Measurements from ENCODE around the gene NR2F2. TPM values are rescaled to one million over a fixed set of nuclear protein-coding genes. Genes with fewer than 3 reads are reported as not detected.

The NR2F2 gene
- polyA plus RNA-seq, 1 of the 3 experiments (the other 2 are of a cell fraction): 3.9 TPM

DNA sequence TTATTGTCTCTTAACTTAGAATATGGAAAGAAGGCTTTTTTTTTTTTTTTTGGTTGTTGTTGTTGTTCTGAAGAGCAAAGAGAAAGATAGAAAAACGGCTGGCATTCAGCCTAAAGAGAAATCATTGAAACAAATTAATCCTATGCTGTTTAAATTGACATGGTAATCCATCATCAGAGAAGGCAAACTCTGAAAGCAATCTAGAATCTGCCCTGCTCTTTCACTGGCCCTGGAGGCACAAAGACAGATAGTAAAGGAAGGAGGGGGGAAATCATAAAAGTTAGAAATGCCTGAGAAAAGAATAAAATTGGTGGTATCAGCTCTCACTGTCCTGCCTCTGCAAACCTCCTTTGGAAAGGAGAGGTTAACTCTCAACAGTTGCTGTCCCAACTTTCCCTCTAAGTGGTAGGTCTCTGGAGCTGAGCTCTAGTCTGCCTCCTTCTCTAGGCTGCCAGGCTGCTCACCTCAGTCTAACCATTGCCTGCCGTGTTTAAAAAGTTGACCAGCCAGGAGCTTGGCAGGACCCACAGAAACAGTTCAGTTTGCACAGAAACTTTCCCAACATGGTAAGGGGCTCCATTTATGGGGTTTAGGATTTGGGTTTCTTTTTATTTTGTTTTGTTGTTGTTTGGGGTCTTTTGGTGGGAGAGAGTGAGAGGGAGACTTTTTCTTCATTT is 13.4 kb upstream of the NR2F2 start:
- H3K4me1 ChIP-seq (ENCODE audit: control insufficient read depth in 1 of 2, insufficient read depth in 2 of 2, low read depth in 1 of 2, low read length in 1 of 2): no peaks in the 10 kb centered on the region
- no peak overlapping the region for H3K4me2 ChIP-seq
- WGBS (ENCODE audit: low lambda C conversion rate): 5% methylated on average over 2 of the region's 2 CpGs
- H4K20me1 ChIP-seq (ENCODE audit: insufficient read depth): no peaks in the 10 kb centered on the region
- H2AFZ ChIP-seq (ENCODE audit: low read depth): no peak overlapping the region
- no peaks in the 10 kb centered on the region for H3F3A ChIP-seq (replicated peaks; ENCODE audit: insufficient read depth)
- CTCF ChIA-PET: interaction anchor here (3.2 kb wide), 1 partner anchor 10 kb away, joined by 11 read pairs; no protein-coding TSS in a partner anchor
- peaks cover 24% of the 10 kb centered on the region for H3K27me3 ChIP-seq (ENCODE audit: insufficient read depth)
- no peaks in the 10 kb centered on the region for H3K79me2 ChIP-seq (ENCODE audit: insufficient read depth)
- TF ChIP-seq RAD21 (IDR thresholded peaks at IDR 0.05; ENCODE audit: low read length): no peak
- TF ChIP-seq FOSL2 (IDR thresholded peaks at IDR 0.05; ENCODE audit: borderline replicate concordance, low read depth): no peak
- no peak for TF ChIP-seq MEF2A (IDR thresholded peaks at IDR 0.05; ENCODE audit: borderline replicate concordance, low read depth)
- TF ChIP-seq, protein P1, sequence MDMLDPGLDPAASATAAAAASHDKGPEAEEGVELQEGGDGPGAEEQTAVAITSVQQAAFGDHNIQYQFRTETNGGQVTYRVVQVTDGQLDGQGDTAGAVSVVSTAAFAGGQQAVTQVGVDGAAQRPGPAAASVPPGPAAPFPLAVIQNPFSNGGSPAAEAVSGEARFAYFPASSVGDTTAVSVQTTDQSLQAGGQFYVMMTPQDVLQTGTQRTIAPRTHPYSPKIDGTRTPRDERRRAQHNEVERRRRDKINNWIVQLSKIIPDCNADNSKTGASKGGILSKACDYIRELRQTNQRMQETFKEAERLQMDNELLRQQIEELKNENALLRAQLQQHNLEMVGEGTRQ (IDR thresholded peaks at IDR 0.05; ENCODE audit: borderline replicate concordance, low read depth, low read length): no peak
- TF ChIP-seq TEAD4 (IDR thresholded peaks at IDR 0.05; ENCODE audit: borderline replicate concordance, insufficient read depth): no peak
- TF ChIP-seq, protein P2, sequence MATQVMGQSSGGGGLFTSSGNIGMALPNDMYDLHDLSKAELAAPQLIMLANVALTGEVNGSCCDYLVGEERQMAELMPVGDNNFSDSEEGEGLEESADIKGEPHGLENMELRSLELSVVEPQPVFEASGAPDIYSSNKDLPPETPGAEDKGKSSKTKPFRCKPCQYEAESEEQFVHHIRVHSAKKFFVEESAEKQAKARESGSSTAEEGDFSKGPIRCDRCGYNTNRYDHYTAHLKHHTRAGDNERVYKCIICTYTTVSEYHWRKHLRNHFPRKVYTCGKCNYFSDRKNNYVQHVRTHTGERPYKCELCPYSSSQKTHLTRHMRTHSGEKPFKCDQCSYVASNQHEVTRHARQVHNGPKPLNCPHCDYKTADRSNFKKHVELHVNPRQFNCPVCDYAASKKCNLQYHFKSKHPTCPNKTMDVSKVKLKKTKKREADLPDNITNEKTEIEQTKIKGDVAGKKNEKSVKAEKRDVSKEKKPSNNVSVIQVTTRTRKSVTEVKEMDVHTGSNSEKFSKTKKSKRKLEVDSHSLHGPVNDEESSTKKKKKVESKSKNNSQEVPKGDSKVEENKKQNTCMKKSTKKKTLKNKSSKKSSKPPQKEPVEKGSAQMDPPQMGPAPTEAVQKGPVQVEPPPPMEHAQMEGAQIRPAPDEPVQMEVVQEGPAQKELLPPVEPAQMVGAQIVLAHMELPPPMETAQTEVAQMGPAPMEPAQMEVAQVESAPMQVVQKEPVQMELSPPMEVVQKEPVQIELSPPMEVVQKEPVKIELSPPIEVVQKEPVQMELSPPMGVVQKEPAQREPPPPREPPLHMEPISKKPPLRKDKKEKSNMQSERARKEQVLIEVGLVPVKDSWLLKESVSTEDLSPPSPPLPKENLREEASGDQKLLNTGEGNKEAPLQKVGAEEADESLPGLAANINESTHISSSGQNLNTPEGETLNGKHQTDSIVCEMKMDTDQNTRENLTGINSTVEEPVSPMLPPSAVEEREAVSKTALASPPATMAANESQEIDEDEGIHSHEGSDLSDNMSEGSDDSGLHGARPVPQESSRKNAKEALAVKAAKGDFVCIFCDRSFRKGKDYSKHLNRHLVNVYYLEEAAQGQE (IDR thresholded peaks at IDR 0.05; ENCODE audit: low read depth, low read length): no peak
- TF ChIP-seq FOXM1 (IDR thresholded peaks at IDR 0.05; ENCODE audit: low read depth): no peak
- no peak for TF ChIP-seq TCF12 (IDR thresholded peaks at IDR 0.05)
- no peak for TF ChIP-seq RXRA (IDR thresholded peaks at IDR 0.05; ENCODE audit: borderline replicate concordance, low read depth)
- no peak for TF ChIP-seq ELF1 (IDR thresholded peaks at IDR 0.05)
- no peak for TF ChIP-seq GATA2 (CRISPR knock-in tag; IDR thresholded peaks at IDR 0.05)
- no peak for TF ChIP-seq RCOR1 (IDR thresholded peaks at IDR 0.05; ENCODE audit: low read length)
- TF ChIP-seq, protein P3, sequence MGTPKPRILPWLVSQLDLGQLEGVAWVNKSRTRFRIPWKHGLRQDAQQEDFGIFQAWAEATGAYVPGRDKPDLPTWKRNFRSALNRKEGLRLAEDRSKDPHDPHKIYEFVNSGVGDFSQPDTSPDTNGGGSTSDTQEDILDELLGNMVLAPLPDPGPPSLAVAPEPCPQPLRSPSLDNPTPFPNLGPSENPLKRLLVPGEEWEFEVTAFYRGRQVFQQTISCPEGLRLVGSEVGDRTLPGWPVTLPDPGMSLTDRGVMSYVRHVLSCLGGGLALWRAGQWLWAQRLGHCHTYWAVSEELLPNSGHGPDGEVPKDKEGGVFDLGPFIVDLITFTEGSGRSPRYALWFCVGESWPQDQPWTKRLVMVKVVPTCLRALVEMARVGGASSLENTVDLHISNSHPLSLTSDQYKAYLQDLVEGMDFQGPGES (IDR thresholded peaks at IDR 0.05; ENCODE audit: low read depth, low read length): no peak
- no peak for TF ChIP-seq RFX5 (IDR thresholded peaks at IDR 0.05; ENCODE audit: low read length)
- TF ChIP-seq, protein P4, sequence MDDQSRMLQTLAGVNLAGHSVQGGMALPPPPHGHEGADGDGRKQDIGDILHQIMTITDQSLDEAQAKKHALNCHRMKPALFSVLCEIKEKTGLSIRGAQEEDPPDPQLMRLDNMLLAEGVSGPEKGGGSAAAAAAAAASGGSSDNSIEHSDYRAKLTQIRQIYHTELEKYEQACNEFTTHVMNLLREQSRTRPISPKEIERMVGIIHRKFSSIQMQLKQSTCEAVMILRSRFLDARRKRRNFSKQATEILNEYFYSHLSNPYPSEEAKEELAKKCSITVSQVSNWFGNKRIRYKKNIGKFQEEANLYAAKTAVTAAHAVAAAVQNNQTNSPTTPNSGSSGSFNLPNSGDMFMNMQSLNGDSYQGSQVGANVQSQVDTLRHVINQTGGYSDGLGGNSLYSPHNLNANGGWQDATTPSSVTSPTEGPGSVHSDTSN (IDR thresholded peaks at IDR 0.05): no peak
- TF ChIP-seq FOXJ3 (CRISPR knock-in tag; IDR thresholded peaks at IDR 0.05): no peak
- TF ChIP-seq GABPA (IDR thresholded peaks at IDR 0.05; ENCODE audit: low read depth): no peak
- DNase-seq: no peak
- no peak overlapping the region for H3K9ac ChIP-seq
- POLR2A ChIA-PET: no interaction called here
- H3K9me2 ChIP-seq: no peaks in the 10 kb centered on the region
- H3K9me3 ChIP-seq: no peaks in the 10 kb centered on the region
- no peak overlapping the region for H3K27ac ChIP-seq (ENCODE audit: low read depth in 2 of 2, low read length in 1 of 2)
- H3K4me3 ChIP-seq (ENCODE audit: low read depth in 2 of 2, low read length in 1 of 2): no peak overlapping the region
- H3K36me3 ChIP-seq (replicated peaks in 1 of 2; ENCODE audit: control insufficient read depth in 1 of 2, insufficient read depth in 2 of 2, low read length in 1 of 2): no peaks in the 10 kb centered on the region
